Esophagus (tissue), 2 donors: Measurements from ENCODE around the gene ENTPD6. TPM values are rescaled to one million over a fixed set of nuclear protein-coding genes. Genes with fewer than 3 reads are reported as not detected.
"Not testable (repeated sequence)": the region's sequence is repeated elsewhere in the genome, so short reads cannot be mapped to it uniquely, and the experiment has no call there.

ENCODE experiments used
- H3K27ac ChIP-seq, 2 donors: one replicate each; pipeline ENCODE4 v1.5.1; 2013; ENCODE audit warnings: low read depth in 2 of 2, mild to moderate bottlenecking in 2 of 2, inconsistent platforms in 1 of 2, low read length in 1 of 2, moderate library complexity in 1 of 2
- H3K27me3 ChIP-seq, 2 donors: one replicate each; pipeline ENCODE4 v1.6.1; 2013; ENCODE audit warnings: low read length in 2 of 2, control low read depth in 1 of 2, mild to moderate bottlenecking in 1 of 2; ENCODE audit not compliant: insufficient read depth in 2 of 2, control insufficient read depth in 1 of 2
- H3K36me3 ChIP-seq, 2 donors: one replicate each; pipeline ENCODE4 v1.6.1; 2013; ENCODE audit warnings: low read length in 1 of 2; ENCODE audit not compliant: control insufficient read depth in 2 of 2, insufficient read depth in 2 of 2
- H3K4me1 ChIP-seq, 2 donors: one replicate each; pipeline ENCODE4 v1.6.1; 2013; ENCODE audit warnings: low read length in 1 of 2; ENCODE audit not compliant: control insufficient read depth in 2 of 2, insufficient read depth in 2 of 2
- H3K4me3 ChIP-seq, 2 donors: one replicate each; pipeline ENCODE4 v1.5.1; 2013; ENCODE audit warnings: low read length in 2 of 2, mild to moderate bottlenecking in 2 of 2, low read depth in 1 of 2, moderate library complexity in 1 of 2
- H3K9me3 ChIP-seq, 2 donors: one replicate each; pipeline ENCODE4 v1.6.1; 2013; ENCODE audit warnings: mild to moderate bottlenecking in 2 of 2, low read depth in 1 of 2, low read length in 1 of 2, moderate library complexity in 1 of 2; ENCODE audit not compliant: control insufficient read depth in 2 of 2, insufficient read depth in 1 of 2
- WGBS, 2 donors: extraction: QIAGEN DNeasy Blood & Tissue Kit; methylation state at CpG; one replicate each; pipeline ENCODE4 v1.1.7; 2013; 5-methylcytosine and 5-hydroxymethylcytosine counted together
- polyA plus RNA-seq, 2 donors: library from polyadenylated mRNA; stranded (reverse); fragments of 200-250 nt; gene quantifications; one replicate each; pipeline ENCODE4 v1.2.3, GENCODE V29; 2013
- donor health status: healthy with polysubstance abuse.
- donor health status: Bipolar disorder and iron deficiency.

Gene ENTPD6
- polyA plus RNA-seq, 2 donors: 26.4 to 38.5 TPM

GRCh38 chr20:25257756-25258475 lies 62.4 kb downstream of the ENTPD6 start:
- no peaks in the 10 kb centered on the region for H3K9me3 ChIP-seq
- peaks cover 0 to 16% of the 10 kb centered on the region in 2 donors for H3K36me3 ChIP-seq
- 82 to 86% methylated on average over 10 of the region's 10 CpGs for WGBS, 2 donors
- H3K27me3 ChIP-seq: no peaks in the 10 kb centered on the region
- H3K4me3 ChIP-seq: no peak overlapping the region
- H3K27ac ChIP-seq: peak overlapping the region in 1 of 2 donors; percentile 3
- H3K4me1 ChIP-seq: peaks cover 4 to 9% of the 10 kb centered on the region in 2 donors

DNA sequence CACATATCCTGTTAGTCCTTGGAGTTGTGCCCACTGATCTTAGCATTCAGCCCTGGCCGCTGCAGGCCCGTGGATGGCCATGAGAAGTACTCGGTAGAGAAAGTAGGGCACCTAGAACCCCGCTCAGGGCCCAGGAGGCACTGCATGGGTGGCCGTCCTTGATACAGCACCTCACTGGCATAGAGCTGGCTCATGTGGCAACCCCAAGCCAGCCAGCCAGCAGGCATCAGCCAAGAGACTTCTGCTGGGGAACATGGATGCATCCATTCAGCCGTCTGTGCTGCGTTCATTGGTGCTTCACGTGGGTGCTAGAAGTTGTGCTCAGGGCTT lies 62.9 kb downstream of the ENTPD6 start:
- Histone ChIP-seq H3K4me3 (no peak overlapping the region), H3K27ac (no peak overlapping the region), H3K9me3 (no peaks in the 10 kb centered on the region), H3K36me3 (peaks cover 0 to 16% of the 10 kb centered on the region in 2 donors), H3K4me1 (peaks cover 4 to 9% of the 10 kb centered on the region in 2 donors), H3K27me3 (no peaks in the 10 kb centered on the region)
- WGBS, 2 donors: 81 to 83% methylated on average over 8 of the region's 8 CpGs

GRCh38 chr20:25258828-25259227 lies 63.3 kb downstream of the ENTPD6 start:
- WGBS, 2 donors: 83 to 84% methylated on average over 4 of the region's 4 CpGs
- peaks cover 4 to 9% of the 10 kb centered on the region in 2 donors for H3K4me1 ChIP-seq
- H3K27ac ChIP-seq: no peak overlapping the region
- H3K4me3 ChIP-seq: no peak overlapping the region
- H3K27me3 ChIP-seq: no peaks in the 10 kb centered on the region
- peaks cover 0 to 16% of the 10 kb centered on the region in 2 donors for H3K36me3 ChIP-seq
- no peaks in the 10 kb centered on the region for H3K9me3 ChIP-seq

DNA sequence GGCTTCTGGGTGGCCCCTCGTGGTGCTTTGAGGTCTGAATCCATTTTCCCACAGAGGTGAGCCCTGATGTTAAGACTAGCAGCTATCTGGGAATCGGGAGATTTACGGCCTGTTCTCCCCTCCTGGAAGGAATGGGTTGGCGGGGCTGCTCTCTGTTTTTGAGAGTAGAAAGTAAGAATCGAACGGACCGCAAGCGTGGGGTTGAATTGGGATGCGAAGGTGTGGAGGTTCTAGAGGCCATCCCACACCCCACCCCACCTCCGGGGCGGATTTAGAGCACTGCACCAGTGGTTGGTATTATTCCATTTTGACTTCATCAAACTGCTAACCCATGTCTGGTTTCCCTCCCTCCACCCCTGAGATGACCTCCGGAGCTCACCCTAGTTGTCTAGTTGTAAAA lies 63.8 kb downstream of the ENTPD6 start:
- Histone ChIP-seq H3K4me3 (no peak overlapping the region), H3K27me3 (no peaks in the 10 kb centered on the region), H3K36me3 (peaks cover 0 to 16% of the 10 kb centered on the region in 2 donors), H3K27ac (no peak overlapping the region), H3K9me3 (no peaks in the 10 kb centered on the region), H3K4me1 (peaks cover 4 to 9% of the 10 kb centered on the region in 2 donors)
- 93 to 94% methylated on average over 12 of the region's 12 CpGs for WGBS, 2 donors

GRCh38 chr20:25259788-25260254 lies 64.3 kb downstream of the ENTPD6 start:
- H3K4me1 ChIP-seq: peaks cover 4 to 9% of the 10 kb centered on the region in 2 donors
- H3K27ac ChIP-seq: no peak overlapping the region
- H3K4me3 ChIP-seq: no peak overlapping the region
- H3K36me3 ChIP-seq: peaks cover 0 to 16% of the 10 kb centered on the region in 2 donors
- no peaks in the 10 kb centered on the region for H3K9me3 ChIP-seq
- WGBS, 2 donors: 84 to 95% methylated on average over 9 of the region's 9 CpGs
- H3K27me3 ChIP-seq: no peaks in the 10 kb centered on the region

- 89 to 93% methylated on average over 16 of the region's 16 CpGs for WGBS, 2 donors
These were observed 65.4 kb downstream of the ENTPD6 start for GRCh38 chr20:25260770-25261437.

GRCh38 chr20:25269057-25269832 lies 73.7 kb downstream of the ENTPD6 start:
- H3K4me3 ChIP-seq: no peak overlapping the region
- H3K27ac ChIP-seq: peak overlapping the region in 1 of 2 donors; percentile 28
- no peaks in the 10 kb centered on the region for H3K9me3 ChIP-seq
- WGBS, 2 donors: 81 to 85% methylated on average over 11 of the region's 11 CpGs
- peaks cover 0 to 4% of the 10 kb centered on the region in 2 donors for H3K4me1 ChIP-seq
- no peaks in the 10 kb centered on the region for H3K27me3 ChIP-seq
- H3K36me3 ChIP-seq: peaks cover 18 to 30% of the 10 kb centered on the region in 2 donors

More at GRCh38 chr20:25260770-25261437, 65.4 kb downstream of the ENTPD6 start:
- H3K27ac ChIP-seq, H3K27me3 ChIP-seq, H3K4me3 ChIP-seq, H3K9me3 ChIP-seq, H3K4me1 ChIP-seq: not testable (repeated sequence)
- H3K36me3 ChIP-seq: peaks cover 0 to 12% of the 10 kb centered on the region in 2 donors

GRCh38 chr20:25269833-25270170 lies 74.3 kb downstream of the ENTPD6 start:
- WGBS, 2 donors: 98 to 99% methylated on average over 6 of the region's 6 CpGs
- peaks cover 0 to 4% of the 10 kb centered on the region in 2 donors for H3K4me1 ChIP-seq
- H3K27ac ChIP-seq: no peak overlapping the region
- H3K9me3 ChIP-seq: no peaks in the 10 kb centered on the region
- no peaks in the 10 kb centered on the region for H3K27me3 ChIP-seq
- peaks cover 18 to 35% of the 10 kb centered on the region in 2 donors for H3K36me3 ChIP-seq
- no peak overlapping the region for H3K4me3 ChIP-seq

DNA sequence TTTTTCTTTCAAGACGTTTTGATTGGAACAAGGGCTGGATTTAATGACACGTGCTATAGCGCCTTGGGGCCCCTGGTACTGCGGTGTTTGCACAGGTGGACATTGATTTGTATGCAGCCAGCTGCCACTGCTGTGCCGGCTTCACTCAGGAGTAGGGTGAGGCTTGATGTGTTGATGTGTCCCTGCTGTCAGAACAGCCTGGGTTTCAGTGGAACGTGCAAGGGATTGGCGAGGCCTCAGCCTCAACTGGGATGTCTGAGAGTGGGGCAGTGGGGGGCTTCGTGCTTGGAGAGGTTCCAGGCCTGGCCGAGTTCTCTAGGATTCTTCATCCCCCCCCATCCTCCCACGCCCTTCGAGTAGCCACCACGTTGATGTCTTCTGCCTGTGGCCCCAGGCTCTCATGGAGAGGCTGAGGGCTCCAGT lies 75.3 kb downstream of the ENTPD6 start:
- Histone ChIP-seq H3K36me3 (peaks cover 18 to 44% of the 10 kb centered on the region in 2 donors), H3K4me1 (peaks cover 0 to 4% of the 10 kb centered on the region in 2 donors), H3K4me3 (no peak overlapping the region), H3K9me3 (no peaks in the 10 kb centered on the region), H3K27ac (peak overlapping the region in 1 of 2 donors; percentile 38), H3K27me3 (no peaks in the 10 kb centered on the region)
- WGBS, 2 donors: 76 to 77% methylated on average over 12 of the region's 12 CpGs
